HG03442 (cell line): Measurements from ENCODE around the gene LYPD4.
"Not testable (repeated sequence)": the region's sequence is repeated elsewhere in the genome, so short reads cannot be mapped to it uniquely, and the experiment has no call there.

Experiments used
- ATAC-seq: cut with Tn5 transposase; IDR thresholded peaks from one replicate; pipeline ENCODE4 v1.9.1; 2021; ENCODE audit warnings: mild to moderate bottlenecking, moderate library complexity; ENCODE audit not compliant: unreplicated experiment

Gene LYPD4

DNA sequence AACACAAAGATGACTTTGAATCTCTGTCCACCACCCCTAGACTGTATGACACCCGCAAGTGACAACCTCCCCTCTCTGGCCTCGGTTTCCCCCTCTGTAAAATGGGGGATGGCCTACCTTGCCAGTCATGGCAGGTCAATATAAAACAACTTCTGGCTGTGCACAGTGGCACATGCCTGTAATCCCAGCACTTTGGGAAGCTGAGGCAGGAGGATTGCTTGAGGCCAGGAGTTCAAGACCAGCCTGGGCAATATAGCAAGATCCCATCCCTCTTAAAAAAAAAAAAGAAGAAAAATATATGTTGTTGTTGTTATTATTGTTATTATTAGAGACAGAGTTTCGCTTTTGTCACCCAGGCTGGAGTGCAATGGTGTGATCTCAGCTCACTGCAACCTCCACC lies 31.5 kb upstream of the LYPD4 start:
- ATAC-seq = not testable (repeated sequence)

DNA sequence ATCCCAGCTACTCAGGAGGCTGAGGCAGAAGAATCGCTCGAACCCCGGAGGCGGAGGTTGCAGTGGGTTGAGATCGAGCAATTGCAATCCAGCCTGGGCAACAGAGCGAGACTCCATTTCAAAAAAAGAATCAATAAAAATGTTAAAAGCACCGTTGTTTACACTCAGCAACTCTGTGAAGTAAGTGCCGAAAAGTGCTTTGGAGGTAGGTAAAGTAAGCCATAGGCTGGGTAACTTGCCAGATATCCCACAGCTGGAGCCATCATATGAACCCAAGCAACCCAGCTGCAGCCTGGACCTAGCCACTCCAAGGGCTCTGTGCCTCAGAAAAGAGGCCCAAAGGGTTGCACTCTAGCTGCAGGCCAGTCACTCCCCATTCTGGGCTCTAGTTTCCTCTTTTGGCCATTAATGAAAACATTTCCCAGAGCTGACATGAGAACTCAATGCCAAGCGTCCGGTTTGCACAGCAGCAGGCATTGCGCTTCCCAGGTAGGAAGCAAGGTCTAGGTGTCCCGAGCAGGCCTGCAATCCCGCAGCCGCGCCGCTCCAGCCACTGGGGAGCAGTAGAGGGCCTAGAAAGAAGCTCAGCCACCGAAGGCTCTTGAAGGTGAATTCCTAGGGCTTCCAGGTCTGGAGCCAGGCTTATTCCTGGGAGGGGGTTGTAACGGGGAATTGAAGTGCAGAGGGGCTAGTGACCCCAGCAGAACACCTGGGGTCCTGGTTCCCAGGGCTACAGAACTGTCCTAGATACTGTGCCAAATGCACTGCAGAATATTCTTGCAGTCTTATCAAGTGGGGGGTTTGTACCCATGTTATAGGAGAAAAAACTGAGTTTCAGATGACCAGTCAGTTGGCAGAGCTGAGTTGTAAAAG lies 28.5 kb upstream of the LYPD4 start:
- ATAC-seq = no peak

DNA sequence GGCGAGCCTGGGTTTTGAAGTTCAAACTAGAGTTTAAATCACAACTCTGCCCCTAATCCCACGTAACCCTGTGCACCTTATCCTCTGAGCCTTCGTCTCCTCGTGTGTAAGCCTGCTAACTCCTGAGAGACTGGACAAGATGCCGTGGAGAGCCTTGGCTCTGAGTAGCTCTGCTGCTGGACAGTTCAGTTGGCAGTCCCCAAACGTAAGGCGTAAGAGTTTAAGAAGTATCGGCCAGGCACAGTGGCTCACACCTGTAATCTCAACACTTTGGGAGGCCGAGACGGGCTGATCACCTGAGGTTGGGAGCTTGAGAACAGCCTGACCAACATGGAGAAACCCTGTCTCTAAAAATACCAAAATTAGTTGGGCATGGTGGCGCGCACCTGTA lies 27.9 kb upstream of the LYPD4 start:
- ATAC-seq = no peak

- ATAC-seq = no peak
These were observed 27.3 kb upstream of the LYPD4 start for GRCh38 chr19:41871573-41872383.

- ATAC-seq = no peak
These were observed 26.0 kb upstream of the LYPD4 start for GRCh38 chr19:41870401-41870873.

GRCh38 chr19:41869374-41869955 lies 25.0 kb upstream of the LYPD4 start:
- no peak for ATAC-seq

- no peak for ATAC-seq
These were observed 24.5 kb upstream of the LYPD4 start for GRCh38 chr19:41868989-41869300.

DNA sequence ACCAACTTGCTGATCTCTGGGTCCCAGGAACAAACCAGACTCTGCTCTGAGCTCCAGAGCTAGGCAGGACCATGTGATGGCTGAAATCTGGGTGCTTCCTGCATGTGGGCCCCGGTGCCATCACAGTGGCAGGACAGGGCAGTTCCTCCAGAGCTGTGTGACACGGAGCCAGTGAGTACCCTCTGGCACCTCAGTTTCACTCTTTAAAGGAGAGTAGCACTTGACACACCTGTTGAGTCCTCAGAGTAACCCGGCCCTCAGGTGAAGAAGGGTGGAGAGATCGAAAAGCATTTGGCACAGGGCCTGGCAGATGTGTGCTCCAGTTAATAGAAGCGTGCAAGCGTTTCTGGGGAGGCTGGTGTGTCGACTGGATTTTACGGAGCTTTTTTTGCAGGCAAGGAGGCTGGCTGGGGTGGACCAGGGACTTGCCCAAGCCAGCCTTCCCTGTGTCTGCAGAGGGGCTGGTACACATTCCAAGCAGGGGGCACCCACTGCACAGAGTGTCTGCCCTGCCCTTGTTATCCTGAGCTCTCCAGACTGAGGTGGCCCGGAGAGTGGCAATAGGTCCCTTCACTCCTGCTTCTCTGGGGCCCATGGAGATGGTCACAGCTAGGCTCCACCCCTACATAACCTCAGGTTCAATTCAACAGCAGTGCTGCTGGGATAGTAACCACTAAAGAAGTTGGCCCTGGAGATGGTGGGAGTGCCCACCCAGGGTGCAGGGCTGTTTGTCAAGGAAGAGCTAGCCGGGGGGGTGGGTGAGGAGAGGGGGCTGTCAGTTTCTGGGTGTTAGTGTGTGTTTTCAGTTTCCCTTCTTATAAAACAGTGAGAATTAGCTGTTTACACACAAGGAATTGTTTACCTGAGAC lies 23.9 kb upstream of the LYPD4 start:
- no peak for ATAC-seq

DNA sequence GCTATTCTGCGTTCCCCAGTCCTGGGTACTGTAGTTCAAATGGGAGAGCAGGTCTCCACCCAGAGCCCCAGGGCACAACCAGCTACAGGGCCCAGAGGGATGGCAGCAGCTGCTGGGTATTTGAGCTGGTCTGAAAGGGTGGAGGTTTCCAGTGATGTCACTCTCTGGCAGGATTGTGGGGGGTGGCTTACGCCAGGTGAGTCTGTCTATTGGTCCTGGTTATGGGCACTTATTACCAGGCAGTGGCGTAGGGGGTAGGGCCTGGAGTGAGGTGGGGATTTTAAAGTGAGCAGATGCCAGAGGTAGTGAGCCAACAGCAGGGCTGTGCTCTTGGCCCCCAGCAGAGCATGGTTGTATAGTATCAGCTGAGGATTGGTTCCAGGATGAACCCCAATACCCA lies 21.8 kb upstream of the LYPD4 start:
- no peak for ATAC-seq

DNA sequence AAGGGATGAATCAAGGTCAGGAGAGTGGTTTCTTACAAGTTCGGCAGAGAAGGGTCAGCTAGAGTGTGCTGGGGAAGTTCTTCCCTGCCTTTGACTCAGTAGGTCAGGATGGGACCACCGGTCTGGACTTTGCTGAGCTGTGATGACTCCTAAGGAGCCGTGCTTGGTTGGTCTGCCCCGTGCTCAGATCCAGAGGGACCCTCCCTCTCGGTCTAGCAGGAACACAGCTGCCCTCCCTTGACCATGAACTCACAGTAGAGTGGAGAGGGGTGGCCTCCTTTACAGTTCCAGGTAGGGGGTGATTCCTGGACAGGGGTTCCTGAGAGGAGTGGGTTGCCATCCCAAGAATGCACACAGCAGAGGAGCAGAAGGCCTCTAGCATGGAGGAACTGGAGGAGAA lies 19.9 kb upstream of the LYPD4 start:
- ATAC-seq = no peak

DNA sequence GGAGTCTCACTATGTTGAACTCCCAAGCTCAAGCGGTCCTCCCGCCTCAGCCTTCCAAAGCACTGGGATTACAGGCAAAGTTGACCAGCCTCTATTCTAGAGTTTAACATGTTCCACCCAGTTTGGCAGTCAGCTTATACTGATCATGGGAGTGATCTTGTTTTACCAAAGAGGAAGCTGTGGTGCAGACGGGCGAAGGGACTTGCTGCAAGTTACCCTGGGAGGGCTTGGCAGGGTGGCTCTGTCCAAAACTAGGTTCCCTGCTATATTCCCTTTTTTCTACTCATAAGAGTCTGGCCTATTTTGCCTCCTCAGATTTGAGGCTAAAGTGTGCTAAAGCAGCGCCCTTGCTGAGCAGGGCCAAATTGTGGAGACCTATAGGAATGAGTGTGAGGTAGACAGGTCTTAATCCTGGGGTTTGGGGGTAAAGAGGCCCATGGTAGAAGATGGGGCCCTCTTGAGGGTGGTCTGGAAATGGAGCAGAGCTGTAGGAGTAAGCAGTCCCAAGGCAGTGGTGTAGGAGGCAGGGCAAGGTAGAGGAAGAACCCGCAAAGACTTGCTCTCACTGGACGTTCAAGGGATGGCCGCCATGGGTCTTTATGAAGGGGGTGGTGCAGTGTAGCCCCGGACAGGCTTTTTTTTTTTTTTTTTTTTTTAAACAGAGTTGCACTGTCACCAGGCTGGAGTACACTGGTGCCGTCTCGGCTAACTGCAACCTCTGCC lies 18.9 kb upstream of the LYPD4 start:
- no peak for ATAC-seq

GRCh38 chr19:41862445-41862986 lies 18.0 kb upstream of the LYPD4 start:
- no peak for ATAC-seq

- no peak for ATAC-seq
These were observed 17.4 kb upstream of the LYPD4 start for GRCh38 chr19:41861846-41862245.

DNA sequence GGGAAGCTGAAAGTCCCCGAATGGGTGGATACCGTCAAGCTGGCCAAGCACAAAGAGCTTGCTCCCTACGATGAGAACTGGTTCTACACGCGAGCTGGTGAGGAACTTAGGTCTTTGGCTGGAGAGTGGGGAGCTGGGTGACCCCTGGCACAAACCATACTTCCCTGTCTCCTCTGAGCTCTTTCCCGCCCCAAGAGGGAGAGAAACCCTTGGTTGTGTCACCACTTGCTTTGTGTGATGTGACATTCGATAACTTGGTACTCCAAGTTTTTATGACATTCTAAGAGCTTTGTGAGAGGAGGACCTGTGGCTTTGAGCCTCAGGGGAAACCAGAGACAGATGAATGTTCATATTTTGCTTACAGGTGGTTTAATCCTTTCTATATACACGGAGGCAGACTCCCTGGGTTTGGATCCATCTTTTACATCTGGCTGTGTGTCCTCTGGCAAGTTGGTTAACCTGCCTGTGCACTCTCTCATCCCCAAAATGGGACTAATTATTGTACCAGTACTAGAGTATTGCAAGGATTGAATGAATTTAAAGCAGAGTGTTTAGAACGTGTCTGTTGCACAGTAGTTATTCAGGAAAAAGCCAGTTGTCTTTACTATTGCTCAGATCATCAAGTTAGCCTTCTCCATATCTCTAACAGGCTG lies 16.8 kb upstream of the LYPD4 start:
- no peak for ATAC-seq

- ATAC-seq = no peak
These were observed 16.1 kb upstream of the LYPD4 start for GRCh38 chr19:41860419-41861115.

GRCh38 chr19:41859618-41860418 lies 15.3 kb upstream of the LYPD4 start, which contains the start of gene RPS19:
RPS19 (plus strand) TSS chr19:41860255; CDS start chr19:41860775, 520 bp downstream.
- ATAC-seq = peak; percentile 75

GRCh38 chr19:41859213-41859617 lies 14.7 kb upstream of the LYPD4 start:
- ATAC-seq = no peak

DNA sequence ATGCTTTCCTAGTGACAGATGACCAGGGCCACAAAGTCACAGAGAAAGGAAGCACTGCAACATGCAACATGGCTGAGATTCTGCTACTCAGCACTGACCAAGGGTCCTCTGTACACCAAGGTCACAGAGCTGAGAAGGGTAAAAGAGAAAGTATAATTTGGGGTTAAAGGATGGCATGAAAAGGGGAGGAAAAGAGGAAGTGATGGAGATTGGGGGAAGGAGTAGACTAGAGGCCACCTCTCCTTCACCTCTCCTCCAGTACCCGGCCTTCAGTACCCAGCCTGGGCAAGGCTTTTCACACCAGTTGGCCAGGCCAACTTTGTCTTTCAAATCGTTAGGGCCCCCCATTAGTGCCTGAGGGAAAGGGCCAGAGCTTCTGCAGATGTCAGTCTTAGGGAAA lies 9.3 kb upstream of the LYPD4 start:
- no peak for ATAC-seq
